Embryonic facial prominence (tissue), 1 donor: Measurements from ENCODE around the gene PDCD2L.
"Not testable (repeated sequence)": the region's sequence is repeated elsewhere in the genome, so short reads cannot be mapped to it uniquely, and the experiment has no call there.

Experiments
- DNase-seq: peaks from one replicate; pipeline ENCODE4 v3.0.0-alpha.2; 2016; ENCODE audit errors: extremely low spot score

PDCD2L gene

GRCh38 chr19:34373601-34374288, 30.5 kb upstream of the PDCD2L start:
- DNase-seq, result no peak

- no peak for DNase-seq
These were observed 28.6 kb upstream of the PDCD2L start for GRCh38 chr19:34375598-34375997.

GRCh38 chr19:34380639-34381241, 23.5 kb upstream of the PDCD2L start:
- DNase-seq, result no peak

GRCh38 chr19:34381399-34382251, 22.6 kb upstream of the PDCD2L start:
- DNase-seq, result no peak

GRCh38 chr19:34382471-34382870, 21.7 kb upstream of the PDCD2L start:
- no peak for DNase-seq

- no peak for DNase-seq
These were observed 20.6 kb upstream of the PDCD2L start for GRCh38 chr19:34383599-34383998.

GRCh38 chr19:34386645-34387445, 17.4 kb upstream of the PDCD2L start:
- DNase-seq, result no peak

GRCh38 chr19:34387446-34387810, 16.8 kb upstream of the PDCD2L start:
- DNase-seq, result no peak

GRCh38 chr19:34388745-34389144, 15.5 kb upstream of the PDCD2L start:
- DNase-seq, result not testable (repeated sequence)

GRCh38 chr19:34391813-34392212, 12.4 kb upstream of the PDCD2L start:
- DNase-seq, result no peak

GRCh38 chr19:34393031-34393430, 11.2 kb upstream of the PDCD2L start:
- DNase-seq, result no peak

- DNase-seq, result no peak
These were observed 10.6 kb upstream of the PDCD2L start for GRCh38 chr19:34393629-34394028.

- DNase-seq, result no peak
These were observed 6.3 kb upstream of the PDCD2L start for GRCh38 chr19:34397853-34398252.

- DNase-seq, result no peak
These were observed 4.3 kb upstream of the PDCD2L start for GRCh38 chr19:34399886-34400285.

GRCh38 chr19:34400844-34401243, 3.4 kb upstream of the PDCD2L start:
- DNase-seq, result not testable (repeated sequence)

- no peak for DNase-seq
These were observed 2.1 kb upstream of the PDCD2L start for GRCh38 chr19:34402074-34402600.

- no peak for DNase-seq
These were observed 453 bp upstream of the PDCD2L start for GRCh38 chr19:34403784-34404108.

- no peak for DNase-seq
These were observed 1.9 kb downstream of the PDCD2L start for GRCh38 chr19:34405892-34406660.

- DNase-seq, result no peak
These were observed 4.2 kb downstream of the PDCD2L start for GRCh38 chr19:34408411-34408810.

- no peak for DNase-seq
These were observed 5.3 kb downstream of the PDCD2L start for GRCh38 chr19:34409189-34410164.
